WTC11 (cell line): ENCODE results near the gene ATPAF2. TPM values are rescaled to one million over a fixed set of nuclear protein-coding genes. Genes with fewer than 3 reads are reported as not detected.

ENCODE experiments used
- ATAC-seq: fragments of 200-7000 bp; cut with Tn5 transposase; 2 replicates; pipeline ENCODE4 v1.10.0; 2021; ENCODE audit warnings: mild to moderate bottlenecking, moderate library complexity
- CTCF ChIA-PET: fragments of 300-600 bp; sonication (Branson Sonifier 250); formaldehyde crosslinking; loops from one replicate; lab custom pipeline; 2021; ENCODE audit warnings: antibody characterized with exemption; lab: Charles Lee
- POLR2A ChIA-PET: fragments of 350-600 bp; sonication (Branson Sonifier 250); formaldehyde crosslinking; loops from one replicate; lab custom pipeline; 2021; ENCODE audit warnings: antibody characterized with exemption; lab: Charles Lee
- DNase-seq: peaks from one replicate; pipeline ENCODE4 v3.0.0; 2021; ENCODE audit warnings: low spot score
- H3K27ac Mint-ChIP-seq: 2 replicates; pipeline ENCODE4 v1.8.0; 2021; ENCODE audit warnings: mixed read lengths
- H3K27me3 Mint-ChIP-seq: 2 replicates; pipeline ENCODE4 v1.8.0; 2021; ENCODE audit warnings: low read depth, mild to moderate bottlenecking, moderate library complexity, mixed read lengths
- H3K36me3 Mint-ChIP-seq: 2 replicates; pipeline ENCODE4 v1.8.0; 2021; ENCODE audit warnings: mixed read lengths
- H3K4me1 Mint-ChIP-seq: 2 replicates; pipeline ENCODE4 v1.8.0; 2022; ENCODE audit warnings: mixed read lengths
- H3K4me3 Mint-ChIP-seq: 2 replicates; pipeline ENCODE4 v1.8.0; 2021; ENCODE audit warnings: mild to moderate bottlenecking, moderate library complexity, mixed read lengths
- H3K9me3 Mint-ChIP-seq: 2 replicates; pipeline ENCODE4 v1.8.0; 2021; ENCODE audit warnings: mixed read lengths
- CREM ChIP-seq: sonication (generic); formaldehyde crosslinking; IDR thresholded peaks from 2 replicates; pipeline ENCODE4 v1.8.1; 2022; ENCODE audit warnings: mild to moderate bottlenecking, missing genetic modification reagents, moderate library complexity
- ETV6 ChIP-seq: sonication (generic); formaldehyde crosslinking; IDR thresholded peaks from 2 replicates; pipeline ENCODE4 v1.8.1; 2022; ENCODE audit warnings: mild to moderate bottlenecking, missing genetic modification reagents
- FOXK1 ChIP-seq: sonication (generic); formaldehyde crosslinking; IDR thresholded peaks from 2 replicates; pipeline ENCODE4 v1.8.0; 2022; ENCODE audit warnings: mild to moderate bottlenecking, moderate library complexity, missing genetic modification reagents
- GABPB1 ChIP-seq: sonication (generic); formaldehyde crosslinking; IDR thresholded peaks from 2 replicates; pipeline ENCODE4 v1.8.1; 2023; ENCODE audit warnings: mild to moderate bottlenecking, missing genetic modification reagents
- NFYB ChIP-seq: sonication (generic); formaldehyde crosslinking; conservative IDR thresholded peaks from 2 replicates; pipeline ENCODE4 v1.8.0; 2022; ENCODE audit warnings: low read depth, missing genetic modification reagents
- ZNF121 ChIP-seq: sonication (generic); formaldehyde crosslinking; IDR thresholded peaks from 2 replicates; pipeline ENCODE4 v1.8.0; 2023; ENCODE audit warnings: missing genetic modification reagents
- ZNF232 ChIP-seq: sonication (generic); formaldehyde crosslinking; IDR thresholded peaks from 2 replicates; pipeline ENCODE4 v1.8.0; 2022; ENCODE audit warnings: mild to moderate bottlenecking, missing genetic modification reagents
- ZNF671 ChIP-seq: fragments of 250-450 bp; sonication (Bioruptor Pico); IDR thresholded peaks from 2 replicates; pipeline ENCODE4 v1.8.0; 2021; ENCODE audit warnings: mild to moderate bottlenecking
- total RNA-seq: library from RNA; stranded (reverse); gene quantifications from 3 replicates; pipeline ENCODE4 v1.2.3, GENCODE V29; 2021
- TF ChIP-seq, protein P1 (sequence below): fragments of 250-450 bp; sonication (Bioruptor Pico); IDR thresholded peaks from 2 replicates; pipeline ENCODE4 v1.9.0; 2021; ENCODE audit warnings: mild to moderate bottlenecking, borderline replicate concordance
- TF ChIP-seq, protein P2 (sequence below): sonication (generic); formaldehyde crosslinking; IDR thresholded peaks from 2 replicates; pipeline ENCODE4 v1.8.1; 2023; ENCODE audit warnings: mild to moderate bottlenecking, missing genetic modification reagents, moderate library complexity
- TF ChIP-seq, protein P3 (sequence below): sonication (generic); formaldehyde crosslinking; IDR thresholded peaks from 2 replicates; pipeline ENCODE4 v1.8.1; 2023; ENCODE audit warnings: mild to moderate bottlenecking, missing genetic modification reagents, moderate library complexity
- TF ChIP-seq, protein P4 (sequence below): sonication (generic); formaldehyde crosslinking; IDR thresholded peaks from 2 replicates; pipeline ENCODE4 v1.8.0; 2022; ENCODE audit warnings: mild to moderate bottlenecking, missing genetic modification reagents
- TF ChIP-seq, protein P5 (sequence below): sonication (generic); formaldehyde crosslinking; IDR thresholded peaks from 2 replicates; pipeline ENCODE4 v1.8.0; 2022; ENCODE audit warnings: mild to moderate bottlenecking, missing genetic modification reagents
- TF ChIP-seq, protein P6 (sequence below): sonication (generic); formaldehyde crosslinking; IDR thresholded peaks from 2 replicates; pipeline ENCODE4 v1.8.0; 2022; ENCODE audit warnings: mild to moderate bottlenecking, missing genetic modification reagents
- TF ChIP-seq, protein P7 (sequence below): sonication (generic); formaldehyde crosslinking; IDR thresholded peaks from 2 replicates; pipeline ENCODE4 v1.8.0; 2023; ENCODE audit warnings: missing genetic modification reagents
- TF ChIP-seq, protein P8 (sequence below): fragments of 200-600 bp; IDR thresholded peaks from 2 replicates; pipeline ENCODE4 v1.8.0; 2022; ENCODE audit warnings: antibody characterized with exemption
- TF ChIP-seq, protein P9 (sequence below): sonication (generic); formaldehyde crosslinking; IDR thresholded peaks from 2 replicates; pipeline ENCODE4 v1.8.1; 2022; ENCODE audit warnings: mild to moderate bottlenecking, moderate library complexity, missing genetic modification reagents

Gene ATPAF2
- total RNA-seq, 1 experiment from 2014 or later: 33.5 TPM

DNA sequence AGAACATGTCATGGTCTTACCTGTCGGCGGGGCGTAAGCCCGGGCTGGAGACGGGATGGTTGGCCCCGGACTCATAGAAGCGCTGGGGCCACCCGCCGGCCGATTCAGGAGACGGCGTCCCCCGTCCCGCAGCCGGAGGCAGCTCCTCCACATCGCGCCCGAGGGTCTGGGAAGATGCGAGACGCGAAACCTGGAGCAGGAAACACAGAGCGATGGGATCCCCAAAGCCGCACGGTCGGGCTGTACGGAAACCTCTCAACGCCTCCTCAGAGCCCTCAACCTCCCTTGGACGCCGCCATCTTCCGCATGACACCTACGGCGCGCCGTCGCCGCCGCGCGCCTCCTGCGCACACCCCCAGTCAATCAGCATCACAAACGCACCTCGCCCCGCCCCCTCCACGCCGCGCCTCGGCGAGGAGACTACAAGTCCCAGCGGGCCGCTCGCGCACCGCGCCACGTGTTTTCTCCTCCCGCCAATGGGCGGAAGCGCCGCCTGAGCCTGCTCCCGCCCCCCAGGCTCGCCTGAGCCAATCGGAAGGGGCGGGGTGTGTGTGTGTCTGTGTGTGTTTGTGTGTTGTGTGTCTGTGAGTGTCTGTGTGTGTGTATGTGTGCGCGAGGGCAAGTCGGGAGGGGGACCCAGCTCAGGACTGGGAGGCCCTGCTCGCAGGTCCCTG lies at the start of gene ATPAF2, which contains the start of gene GID4 (continued):
- TF ChIP-seq, protein P1, sequence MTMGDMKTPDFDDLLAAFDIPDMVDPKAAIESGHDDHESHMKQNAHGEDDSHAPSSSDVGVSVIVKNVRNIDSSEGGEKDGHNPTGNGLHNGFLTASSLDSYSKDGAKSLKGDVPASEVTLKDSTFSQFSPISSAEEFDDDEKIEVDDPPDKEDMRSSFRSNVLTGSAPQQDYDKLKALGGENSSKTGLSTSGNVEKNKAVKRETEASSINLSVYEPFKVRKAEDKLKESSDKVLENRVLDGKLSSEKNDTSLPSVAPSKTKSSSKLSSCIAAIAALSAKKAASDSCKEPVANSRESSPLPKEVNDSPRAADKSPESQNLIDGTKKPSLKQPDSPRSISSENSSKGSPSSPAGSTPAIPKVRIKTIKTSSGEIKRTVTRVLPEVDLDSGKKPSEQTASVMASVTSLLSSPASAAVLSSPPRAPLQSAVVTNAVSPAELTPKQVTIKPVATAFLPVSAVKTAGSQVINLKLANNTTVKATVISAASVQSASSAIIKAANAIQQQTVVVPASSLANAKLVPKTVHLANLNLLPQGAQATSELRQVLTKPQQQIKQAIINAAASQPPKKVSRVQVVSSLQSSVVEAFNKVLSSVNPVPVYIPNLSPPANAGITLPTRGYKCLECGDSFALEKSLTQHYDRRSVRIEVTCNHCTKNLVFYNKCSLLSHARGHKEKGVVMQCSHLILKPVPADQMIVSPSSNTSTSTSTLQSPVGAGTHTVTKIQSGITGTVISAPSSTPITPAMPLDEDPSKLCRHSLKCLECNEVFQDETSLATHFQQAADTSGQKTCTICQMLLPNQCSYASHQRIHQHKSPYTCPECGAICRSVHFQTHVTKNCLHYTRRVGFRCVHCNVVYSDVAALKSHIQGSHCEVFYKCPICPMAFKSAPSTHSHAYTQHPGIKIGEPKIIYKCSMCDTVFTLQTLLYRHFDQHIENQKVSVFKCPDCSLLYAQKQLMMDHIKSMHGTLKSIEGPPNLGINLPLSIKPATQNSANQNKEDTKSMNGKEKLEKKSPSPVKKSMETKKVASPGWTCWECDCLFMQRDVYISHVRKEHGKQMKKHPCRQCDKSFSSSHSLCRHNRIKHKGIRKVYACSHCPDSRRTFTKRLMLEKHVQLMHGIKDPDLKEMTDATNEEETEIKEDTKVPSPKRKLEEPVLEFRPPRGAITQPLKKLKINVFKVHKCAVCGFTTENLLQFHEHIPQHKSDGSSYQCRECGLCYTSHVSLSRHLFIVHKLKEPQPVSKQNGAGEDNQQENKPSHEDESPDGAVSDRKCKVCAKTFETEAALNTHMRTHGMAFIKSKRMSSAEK (CRISPR knock-in tag): no peak
- TF ChIP-seq, protein P2, sequence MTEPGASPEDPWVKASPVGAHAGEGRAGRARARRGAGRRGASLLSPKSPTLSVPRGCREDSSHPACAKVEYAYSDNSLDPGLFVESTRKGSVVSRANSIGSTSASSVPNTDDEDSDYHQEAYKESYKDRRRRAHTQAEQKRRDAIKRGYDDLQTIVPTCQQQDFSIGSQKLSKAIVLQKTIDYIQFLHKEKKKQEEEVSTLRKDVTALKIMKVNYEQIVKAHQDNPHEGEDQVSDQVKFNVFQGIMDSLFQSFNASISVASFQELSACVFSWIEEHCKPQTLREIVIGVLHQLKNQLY: no peak
- TF ChIP-seq, protein P3, sequence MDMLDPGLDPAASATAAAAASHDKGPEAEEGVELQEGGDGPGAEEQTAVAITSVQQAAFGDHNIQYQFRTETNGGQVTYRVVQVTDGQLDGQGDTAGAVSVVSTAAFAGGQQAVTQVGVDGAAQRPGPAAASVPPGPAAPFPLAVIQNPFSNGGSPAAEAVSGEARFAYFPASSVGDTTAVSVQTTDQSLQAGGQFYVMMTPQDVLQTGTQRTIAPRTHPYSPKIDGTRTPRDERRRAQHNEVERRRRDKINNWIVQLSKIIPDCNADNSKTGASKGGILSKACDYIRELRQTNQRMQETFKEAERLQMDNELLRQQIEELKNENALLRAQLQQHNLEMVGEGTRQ: peak; percentile 99
- TF ChIP-seq ZNF232 (CRISPR knock-in tag) (no peak), NFYB (CRISPR knock-in tag) (peak; percentile 98), ETV6 (CRISPR knock-in tag) (peak; percentile 58; the same call in 1 of the 2 replicates), GABPB1 (CRISPR knock-in tag) (0 out of 2 replicates have a peak, but pooled peaks have one; percentile 47), FOXK1 (CRISPR knock-in tag) (peak; percentile 88), ZNF671 (CRISPR knock-in tag) (no peak)
- TF ChIP-seq, protein P4, sequence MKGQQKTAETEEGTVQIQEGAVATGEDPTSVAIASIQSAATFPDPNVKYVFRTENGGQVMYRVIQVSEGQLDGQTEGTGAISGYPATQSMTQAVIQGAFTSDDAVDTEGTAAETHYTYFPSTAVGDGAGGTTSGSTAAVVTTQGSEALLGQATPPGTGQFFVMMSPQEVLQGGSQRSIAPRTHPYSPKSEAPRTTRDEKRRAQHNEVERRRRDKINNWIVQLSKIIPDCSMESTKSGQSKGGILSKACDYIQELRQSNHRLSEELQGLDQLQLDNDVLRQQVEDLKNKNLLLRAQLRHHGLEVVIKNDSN (CRISPR knock-in tag): peak; percentile 99
- TF ChIP-seq, protein P5, sequence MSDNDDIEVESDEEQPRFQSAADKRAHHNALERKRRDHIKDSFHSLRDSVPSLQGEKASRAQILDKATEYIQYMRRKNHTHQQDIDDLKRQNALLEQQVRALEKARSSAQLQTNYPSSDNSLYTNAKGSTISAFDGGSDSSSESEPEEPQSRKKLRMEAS (CRISPR knock-in tag): peak; percentile 83
- TF ChIP-seq, protein P6, sequence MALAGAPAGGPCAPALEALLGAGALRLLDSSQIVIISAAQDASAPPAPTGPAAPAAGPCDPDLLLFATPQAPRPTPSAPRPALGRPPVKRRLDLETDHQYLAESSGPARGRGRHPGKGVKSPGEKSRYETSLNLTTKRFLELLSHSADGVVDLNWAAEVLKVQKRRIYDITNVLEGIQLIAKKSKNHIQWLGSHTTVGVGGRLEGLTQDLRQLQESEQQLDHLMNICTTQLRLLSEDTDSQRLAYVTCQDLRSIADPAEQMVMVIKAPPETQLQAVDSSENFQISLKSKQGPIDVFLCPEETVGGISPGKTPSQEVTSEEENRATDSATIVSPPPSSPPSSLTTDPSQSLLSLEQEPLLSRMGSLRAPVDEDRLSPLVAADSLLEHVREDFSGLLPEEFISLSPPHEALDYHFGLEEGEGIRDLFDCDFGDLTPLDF: 0 out of 2 replicates have a peak, but pooled peaks have one; percentile 23

DNA sequence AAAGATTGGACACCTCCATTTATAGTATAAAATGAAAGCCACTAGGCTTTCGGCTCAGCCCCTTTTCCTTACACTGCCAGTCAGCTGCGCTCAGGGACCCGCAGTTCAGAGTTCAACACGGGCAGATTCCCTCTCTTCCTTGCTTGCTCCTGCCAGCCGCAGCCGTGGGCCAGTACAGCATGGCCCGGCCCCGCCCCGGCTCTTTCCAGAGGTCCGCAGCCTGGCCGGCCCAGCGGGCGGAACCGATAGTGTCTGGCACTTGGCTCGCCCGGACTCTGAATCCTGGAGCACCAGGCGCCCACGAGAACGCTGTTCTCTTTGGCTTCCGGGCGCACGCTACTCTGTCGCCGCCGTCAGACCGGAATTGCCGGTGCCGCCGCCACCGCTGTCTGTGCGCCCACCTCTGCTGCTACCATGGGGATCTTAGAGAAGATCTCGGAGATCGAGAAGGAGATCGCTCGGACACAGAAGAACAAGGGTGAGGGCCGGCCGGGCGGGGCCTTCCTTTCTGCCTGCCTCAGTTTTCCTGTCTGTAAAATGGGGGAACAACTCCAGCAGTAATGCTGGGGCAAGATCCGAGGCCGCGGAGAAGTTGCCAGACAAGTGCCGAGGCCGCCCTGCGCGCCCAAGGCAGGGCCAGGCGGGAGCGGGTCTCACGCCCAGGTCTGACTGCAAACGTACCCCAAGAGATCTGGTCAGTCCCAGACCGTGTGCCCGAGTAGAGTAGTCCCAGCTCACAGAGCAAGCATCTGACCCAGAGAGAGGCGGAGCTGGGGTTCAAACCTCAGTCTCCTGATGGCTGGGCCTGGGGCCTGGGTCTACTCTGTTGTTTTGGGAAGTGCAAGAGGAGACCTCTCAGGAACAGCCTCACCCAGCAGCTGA lies 48.9 kb upstream of the ATPAF2 start, which contains the start of gene DRG2:
DRG2 (plus strand) TSS at position 339 of the 882 bp plus-strand sequence; CDS start at position 415, 76 bp downstream.
- DNase-seq: peak; percentile 93
- Mint-ChIP-seq H3K27me3 (no peaks in the 10 kb centered on the region), H3K36me3 (peaks cover 5% of the 10 kb centered on the region; the same call in 1 of the 2 replicates), H3K27ac (peak within 1 kb of the TSS; percentile 96), H3K4me1 (peaks cover 12% of the 10 kb centered on the region), H3K9me3 (no peaks in the 10 kb centered on the region), H3K4me3 (peak within 1 kb of the TSS; percentile 98)
- CTCF ChIA-PET: interaction anchor here (0.6 kb wide), 1 partner anchor 38 kb away, joined by 3 read pairs; no protein-coding TSS in a partner anchor
- ATAC-seq: peak; percentile 99
- POLR2A ChIA-PET: no interaction called here
- peak; percentile 95 for TF ChIP-seq ZNF121 (CRISPR knock-in tag)
- peak; percentile 75 for TF ChIP-seq CREM (CRISPR knock-in tag)
- no peak for TF ChIP-seq ETV6 (CRISPR knock-in tag)
- TF ChIP-seq, protein P7, sequence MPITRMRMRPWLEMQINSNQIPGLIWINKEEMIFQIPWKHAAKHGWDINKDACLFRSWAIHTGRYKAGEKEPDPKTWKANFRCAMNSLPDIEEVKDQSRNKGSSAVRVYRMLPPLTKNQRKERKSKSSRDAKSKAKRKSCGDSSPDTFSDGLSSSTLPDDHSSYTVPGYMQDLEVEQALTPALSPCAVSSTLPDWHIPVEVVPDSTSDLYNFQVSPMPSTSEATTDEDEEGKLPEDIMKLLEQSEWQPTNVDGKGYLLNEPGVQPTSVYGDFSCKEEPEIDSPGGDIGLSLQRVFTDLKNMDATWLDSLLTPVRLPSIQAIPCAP (CRISPR knock-in tag): no peak
- TF ChIP-seq, protein P3: peak; percentile 62
- TF ChIP-seq, protein P8, sequence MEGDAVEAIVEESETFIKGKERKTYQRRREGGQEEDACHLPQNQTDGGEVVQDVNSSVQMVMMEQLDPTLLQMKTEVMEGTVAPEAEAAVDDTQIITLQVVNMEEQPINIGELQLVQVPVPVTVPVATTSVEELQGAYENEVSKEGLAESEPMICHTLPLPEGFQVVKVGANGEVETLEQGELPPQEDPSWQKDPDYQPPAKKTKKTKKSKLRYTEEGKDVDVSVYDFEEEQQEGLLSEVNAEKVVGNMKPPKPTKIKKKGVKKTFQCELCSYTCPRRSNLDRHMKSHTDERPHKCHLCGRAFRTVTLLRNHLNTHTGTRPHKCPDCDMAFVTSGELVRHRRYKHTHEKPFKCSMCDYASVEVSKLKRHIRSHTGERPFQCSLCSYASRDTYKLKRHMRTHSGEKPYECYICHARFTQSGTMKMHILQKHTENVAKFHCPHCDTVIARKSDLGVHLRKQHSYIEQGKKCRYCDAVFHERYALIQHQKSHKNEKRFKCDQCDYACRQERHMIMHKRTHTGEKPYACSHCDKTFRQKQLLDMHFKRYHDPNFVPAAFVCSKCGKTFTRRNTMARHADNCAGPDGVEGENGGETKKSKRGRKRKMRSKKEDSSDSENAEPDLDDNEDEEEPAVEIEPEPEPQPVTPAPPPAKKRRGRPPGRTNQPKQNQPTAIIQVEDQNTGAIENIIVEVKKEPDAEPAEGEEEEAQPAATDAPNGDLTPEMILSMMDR: no peak
- TF ChIP-seq, protein P9, sequence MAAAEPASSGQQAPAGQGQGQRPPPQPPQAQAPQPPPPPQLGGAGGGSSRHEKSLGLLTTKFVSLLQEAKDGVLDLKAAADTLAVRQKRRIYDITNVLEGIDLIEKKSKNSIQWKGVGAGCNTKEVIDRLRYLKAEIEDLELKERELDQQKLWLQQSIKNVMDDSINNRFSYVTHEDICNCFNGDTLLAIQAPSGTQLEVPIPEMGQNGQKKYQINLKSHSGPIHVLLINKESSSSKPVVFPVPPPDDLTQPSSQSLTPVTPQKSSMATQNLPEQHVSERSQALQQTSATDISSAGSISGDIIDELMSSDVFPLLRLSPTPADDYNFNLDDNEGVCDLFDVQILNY (CRISPR knock-in tag): 0 out of 2 replicates have a peak, but pooled peaks have one; percentile 80
